ENCODE results near the gene SNHG17.
"Not testable (repeated sequence)": the region's sequence is repeated elsewhere in the genome, so short reads cannot be mapped to it uniquely, and the experiment has no call there.

The SNHG17 gene

GRCh38 chr20:38412877-38413577 is 22.1 kb downstream of the SNHG17 start:
- H3K4me1 ChIP-seq (ENCODE audit: control insufficient read depth, low read depth, low read length) = peaks cover 5% of the 10 kb centered on the region
- peaks cover 13% of the 10 kb centered on the region for H3K36me3 ChIP-seq (ENCODE audit: control insufficient read depth, low read depth, low read length)
- H3K9ac ChIP-seq (ENCODE audit: low read length) = no peak overlapping the region
- no peak overlapping the region for H3K4me3 ChIP-seq (ENCODE audit: low read length)
- H3K27ac ChIP-seq (ENCODE audit: low read length) = no peak overlapping the region
- no peaks in the 10 kb centered on the region for H3K9me3 ChIP-seq (ENCODE audit: control insufficient read depth, low read depth, low read length)
- H3K27me3 ChIP-seq (ENCODE audit: control insufficient read depth, insufficient read depth, low read length) = no peaks in the 10 kb centered on the region

DNA sequence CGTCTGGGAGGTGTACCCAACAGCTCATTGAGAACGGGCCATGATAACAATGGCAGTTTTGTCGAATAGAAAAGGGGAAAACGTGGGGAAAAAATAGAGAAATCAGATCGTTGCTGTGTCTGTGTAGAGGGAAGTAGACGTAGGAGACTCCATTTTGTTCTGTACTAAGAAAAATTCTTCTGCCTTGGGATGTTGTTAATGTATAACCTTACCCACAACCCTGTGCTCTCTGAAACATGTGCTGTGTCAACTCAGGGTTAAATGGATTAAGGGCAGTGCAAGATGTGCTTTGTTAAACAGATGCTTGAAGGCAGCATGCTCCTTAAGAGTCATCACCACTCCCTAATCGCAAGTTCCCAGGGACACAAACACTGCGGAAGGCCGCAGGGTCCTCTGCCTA is 27.3 kb downstream of the SNHG17 start:
- H3K27me3 ChIP-seq (ENCODE audit: control insufficient read depth, insufficient read depth, low read length); H3K4me1 ChIP-seq (ENCODE audit: control insufficient read depth, low read depth, low read length); H3K36me3 ChIP-seq (ENCODE audit: control insufficient read depth, low read depth, low read length); H3K27ac ChIP-seq (ENCODE audit: low read length); H3K9ac ChIP-seq (ENCODE audit: low read length); H3K4me3 ChIP-seq (ENCODE audit: low read length); H3K9me3 ChIP-seq (ENCODE audit: control insufficient read depth, low read depth, low read length): not testable (repeated sequence)

GRCh38 chr20:38407321-38407720 is 27.8 kb downstream of the SNHG17 start:
- Histone ChIP-seq H3K27ac (ENCODE audit: low read length) (no peak overlapping the region), H3K9ac (ENCODE audit: low read length) (no peak overlapping the region), H3K9me3 (ENCODE audit: control insufficient read depth, low read depth, low read length) (no peaks in the 10 kb centered on the region), H3K27me3 (ENCODE audit: control insufficient read depth, insufficient read depth, low read length) (no peaks in the 10 kb centered on the region), H3K4me1 (ENCODE audit: control insufficient read depth, low read depth, low read length) (no peaks in the 10 kb centered on the region), H3K36me3 (ENCODE audit: control insufficient read depth, low read depth, low read length) (peaks cover 2% of the 10 kb centered on the region), H3K4me3 (ENCODE audit: low read length) (no peak overlapping the region)

GRCh38 chr20:38406476-38406875 is 28.7 kb downstream of the SNHG17 start:
- Histone ChIP-seq H3K9me3 (ENCODE audit: control insufficient read depth, low read depth, low read length) (no peaks in the 10 kb centered on the region), H3K27ac (ENCODE audit: low read length) (no peak overlapping the region), H3K4me1 (ENCODE audit: control insufficient read depth, low read depth, low read length) (no peaks in the 10 kb centered on the region), H3K27me3 (ENCODE audit: control insufficient read depth, insufficient read depth, low read length) (no peaks in the 10 kb centered on the region), H3K9ac (ENCODE audit: low read length) (no peak overlapping the region), H3K36me3 (ENCODE audit: control insufficient read depth, low read depth, low read length) (no peaks in the 10 kb centered on the region), H3K4me3 (ENCODE audit: low read length) (no peak overlapping the region)

- no peak overlapping the region for H3K9ac ChIP-seq (ENCODE audit: low read length)
- H3K4me1 ChIP-seq (ENCODE audit: control insufficient read depth, low read depth, low read length) = no peaks in the 10 kb centered on the region
- no peaks in the 10 kb centered on the region for H3K27me3 ChIP-seq (ENCODE audit: control insufficient read depth, insufficient read depth, low read length)
- no peaks in the 10 kb centered on the region for H3K36me3 ChIP-seq (ENCODE audit: control insufficient read depth, low read depth, low read length)
- no peaks in the 10 kb centered on the region for H3K9me3 ChIP-seq (ENCODE audit: control insufficient read depth, low read depth, low read length)
- H3K27ac ChIP-seq (ENCODE audit: low read length) = no peak overlapping the region
- no peak overlapping the region for H3K4me3 ChIP-seq (ENCODE audit: low read length)
Measured at GRCh38 chr20:38405132-38405531, 30.0 kb downstream of the SNHG17 start.

DNA sequence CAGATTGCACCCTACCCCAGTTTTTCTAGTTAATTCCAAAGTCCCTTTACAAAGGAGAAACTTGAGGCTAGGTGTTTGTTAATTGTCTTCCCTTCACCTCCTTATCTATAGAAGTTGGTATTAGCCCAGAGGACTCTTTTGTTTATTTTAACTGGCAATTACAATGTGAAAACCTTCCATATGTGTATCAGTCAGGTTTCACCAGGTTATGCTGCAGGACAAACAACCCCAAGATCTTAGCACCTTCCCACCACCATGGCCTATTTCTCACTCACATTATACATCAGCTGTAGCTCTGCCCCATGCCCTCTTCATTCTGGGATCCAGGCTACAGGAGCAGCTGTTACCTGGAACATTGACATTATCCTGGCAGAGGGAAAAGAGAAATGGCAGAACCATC is 31.1 kb downstream of the SNHG17 start:
- no peaks in the 10 kb centered on the region for H3K9me3 ChIP-seq (ENCODE audit: control insufficient read depth, low read depth, low read length)
- H3K4me3 ChIP-seq (ENCODE audit: low read length) = no peak overlapping the region
- H3K9ac ChIP-seq (ENCODE audit: low read length) = no peak overlapping the region
- no peaks in the 10 kb centered on the region for H3K36me3 ChIP-seq (ENCODE audit: control insufficient read depth, low read depth, low read length)
- no peak overlapping the region for H3K27ac ChIP-seq (ENCODE audit: low read length)
- H3K4me1 ChIP-seq (ENCODE audit: control insufficient read depth, low read depth, low read length) = no peaks in the 10 kb centered on the region
- no peaks in the 10 kb centered on the region for H3K27me3 ChIP-seq (ENCODE audit: control insufficient read depth, insufficient read depth, low read length)

DNA sequence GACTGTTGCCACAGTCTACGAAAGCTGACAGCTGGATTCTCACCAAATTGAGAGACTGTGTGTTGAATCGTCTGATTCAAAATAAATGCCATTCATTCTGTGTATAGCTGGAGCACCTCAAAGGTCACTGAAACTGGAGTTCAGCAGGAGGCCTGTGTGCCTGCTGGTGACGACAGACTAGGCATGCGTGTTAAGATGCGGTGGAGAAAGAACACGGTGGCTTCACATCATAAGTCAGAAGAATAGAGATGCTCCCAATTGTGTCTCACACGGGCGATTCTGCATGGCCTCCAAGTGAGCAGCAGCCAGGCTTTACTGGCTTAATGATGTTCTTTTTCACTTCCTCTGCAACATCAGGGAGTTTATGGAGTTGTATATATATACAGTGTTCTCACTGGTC is 32.3 kb downstream of the SNHG17 start:
- Histone ChIP-seq H3K9me3 (ENCODE audit: control insufficient read depth, low read depth, low read length) (no peaks in the 10 kb centered on the region), H3K27ac (ENCODE audit: low read length) (no peak overlapping the region), H3K4me3 (ENCODE audit: low read length) (no peak overlapping the region), H3K9ac (ENCODE audit: low read length) (no peak overlapping the region), H3K27me3 (ENCODE audit: control insufficient read depth, insufficient read depth, low read length) (no peaks in the 10 kb centered on the region), H3K36me3 (ENCODE audit: control insufficient read depth, low read depth, low read length) (no peaks in the 10 kb centered on the region), H3K4me1 (ENCODE audit: control insufficient read depth, low read depth, low read length) (no peaks in the 10 kb centered on the region)

DNA sequence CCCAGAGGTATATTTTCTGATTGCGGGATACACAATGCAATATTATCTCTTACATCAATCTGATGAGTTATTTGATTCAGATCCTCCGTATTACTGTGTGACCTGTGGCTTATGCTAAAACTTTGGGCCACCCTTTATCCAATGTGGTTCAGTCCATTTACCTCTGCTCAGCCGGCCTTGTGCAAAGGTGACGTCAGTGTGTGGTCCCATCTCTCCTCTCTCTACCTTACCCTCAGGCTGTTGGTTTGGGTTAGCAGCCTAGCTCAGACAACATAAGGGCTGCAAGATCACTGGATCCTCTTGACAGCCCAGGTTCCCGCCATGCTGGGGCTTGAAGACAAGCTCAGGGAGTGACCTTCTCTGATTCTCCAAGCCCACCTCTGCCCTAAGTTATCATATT is 33.0 kb downstream of the SNHG17 start:
- H3K27me3 ChIP-seq (ENCODE audit: control insufficient read depth, insufficient read depth, low read length) = no peaks in the 10 kb centered on the region
- H3K9me3 ChIP-seq (ENCODE audit: control insufficient read depth, low read depth, low read length) = no peaks in the 10 kb centered on the region
- H3K4me1 ChIP-seq (ENCODE audit: control insufficient read depth, low read depth, low read length) = no peaks in the 10 kb centered on the region
- H3K36me3 ChIP-seq (ENCODE audit: control insufficient read depth, low read depth, low read length) = no peaks in the 10 kb centered on the region
- H3K4me3 ChIP-seq (ENCODE audit: low read length) = no peak overlapping the region
- no peak overlapping the region for H3K27ac ChIP-seq (ENCODE audit: low read length)
- no peak overlapping the region for H3K9ac ChIP-seq (ENCODE audit: low read length)

GRCh38 chr20:38395751-38396395 is 39.3 kb downstream of the SNHG17 start:
- not testable (repeated sequence) for H3K4me1 ChIP-seq (ENCODE audit: control insufficient read depth, low read depth, low read length); H3K27ac ChIP-seq (ENCODE audit: low read length); H3K4me3 ChIP-seq (ENCODE audit: low read length); H3K36me3 ChIP-seq (ENCODE audit: control insufficient read depth, low read depth, low read length); H3K9ac ChIP-seq (ENCODE audit: low read length); H3K27me3 ChIP-seq (ENCODE audit: control insufficient read depth, insufficient read depth, low read length); H3K9me3 ChIP-seq (ENCODE audit: control insufficient read depth, low read depth, low read length)

GRCh38 chr20:38395165-38395564 is 40.0 kb downstream of the SNHG17 start:
- no peak overlapping the region for H3K4me3 ChIP-seq (ENCODE audit: low read length)
- H3K4me1 ChIP-seq (ENCODE audit: control insufficient read depth, low read depth, low read length) = no peaks in the 10 kb centered on the region
- H3K27ac ChIP-seq (ENCODE audit: low read length) = no peak overlapping the region
- H3K9ac ChIP-seq (ENCODE audit: low read length) = no peak overlapping the region
- H3K9me3 ChIP-seq (ENCODE audit: control insufficient read depth, low read depth, low read length) = no peaks in the 10 kb centered on the region
- H3K27me3 ChIP-seq (ENCODE audit: control insufficient read depth, insufficient read depth, low read length) = no peaks in the 10 kb centered on the region
- no peaks in the 10 kb centered on the region for H3K36me3 ChIP-seq (ENCODE audit: control insufficient read depth, low read depth, low read length)

DNA sequence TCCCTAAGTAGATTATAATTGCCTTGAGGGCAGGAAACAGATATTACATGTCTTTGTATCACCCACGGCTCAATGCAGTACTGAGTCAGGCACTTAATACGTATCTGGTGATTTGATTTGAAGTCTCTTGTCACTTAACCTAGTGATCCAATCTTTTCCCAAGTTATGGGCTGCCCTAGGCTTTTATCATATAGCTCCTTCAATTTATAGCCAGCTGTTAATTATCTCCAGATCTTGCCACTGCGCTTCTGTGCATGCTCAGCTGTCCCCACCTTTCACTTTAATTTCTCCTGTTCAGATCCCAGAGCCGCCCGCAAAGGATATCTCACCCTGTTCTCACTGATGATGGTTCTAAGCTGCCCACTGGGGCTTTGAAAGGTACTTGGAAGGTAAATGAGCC is 41.9 kb downstream of the SNHG17 start:
- H3K27me3 ChIP-seq (ENCODE audit: control insufficient read depth, insufficient read depth, low read length) = no peaks in the 10 kb centered on the region
- no peaks in the 10 kb centered on the region for H3K36me3 ChIP-seq (ENCODE audit: control insufficient read depth, low read depth, low read length)
- H3K9ac ChIP-seq (ENCODE audit: low read length) = no peak overlapping the region
- no peak overlapping the region for H3K27ac ChIP-seq (ENCODE audit: low read length)
- no peaks in the 10 kb centered on the region for H3K9me3 ChIP-seq (ENCODE audit: control insufficient read depth, low read depth, low read length)
- H3K4me1 ChIP-seq (ENCODE audit: control insufficient read depth, low read depth, low read length) = no peaks in the 10 kb centered on the region
- no peak overlapping the region for H3K4me3 ChIP-seq (ENCODE audit: low read length)

DNA sequence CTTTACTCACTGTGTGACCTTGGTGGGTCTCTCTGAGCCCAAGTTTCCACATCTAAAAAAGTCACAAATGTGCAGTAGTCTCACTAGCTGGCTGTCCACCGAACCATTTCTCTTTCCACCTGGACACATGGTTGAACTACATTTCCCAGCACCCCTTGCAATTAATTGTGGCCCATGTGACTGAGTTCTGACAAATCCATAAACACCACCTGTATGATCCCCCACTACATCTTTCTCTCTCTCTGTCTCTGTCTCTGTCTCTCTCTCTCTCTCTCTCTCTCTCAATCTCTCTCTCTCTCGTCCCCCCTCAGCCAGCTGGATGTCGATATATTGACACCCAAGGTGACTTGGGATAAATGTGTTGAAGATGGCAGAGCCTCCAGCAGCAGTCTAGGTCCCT is 42.8 kb downstream of the SNHG17 start:
- H3K4me1 ChIP-seq (ENCODE audit: control insufficient read depth, low read depth, low read length) = no peaks in the 10 kb centered on the region
- no peaks in the 10 kb centered on the region for H3K36me3 ChIP-seq (ENCODE audit: control insufficient read depth, low read depth, low read length)
- H3K27me3 ChIP-seq (ENCODE audit: control insufficient read depth, insufficient read depth, low read length) = no peaks in the 10 kb centered on the region
- no peak overlapping the region for H3K27ac ChIP-seq (ENCODE audit: low read length)
- H3K9ac ChIP-seq (ENCODE audit: low read length) = no peak overlapping the region
- H3K9me3 ChIP-seq (ENCODE audit: control insufficient read depth, low read depth, low read length) = no peaks in the 10 kb centered on the region
- H3K4me3 ChIP-seq (ENCODE audit: low read length) = no peak overlapping the region
